Natural killer cell (primary cell): ENCODE results near the gene KIAA1958. TPM values are rescaled to one million over a fixed set of nuclear protein-coding genes. Genes with fewer than 3 reads are reported as not detected.

Source experiments
- ATAC-seq, 3 donors: fragments of 150-1000 bp in 2 of 3; fragments of 200-7000 bp in 1 of 3; cut with Tn5 transposase; 1 replicate in 1 of 3; 2 replicates in 2 of 3; pipeline ENCODE4 v1.10.0; 2021; ENCODE audit warnings: mild to moderate bottlenecking in 2 of 3, moderate library complexity in 2 of 3
- DNase-seq, 2 donors: peaks; one replicate each; pipeline versions ENCODE4 v3.0.0 to v3.0.0-alpha.2; 2013 to 2021; ENCODE audit warnings: mixed read lengths in 1 of 2
- H3K27ac ChIP-seq: one replicate; pipeline ENCODE4 v1.5.1; 2013; ENCODE audit warnings: mild to moderate bottlenecking, low read length
- H3K27me3 ChIP-seq: one replicate; pipeline ENCODE4 v1.6.1; 2013; ENCODE audit warnings: low read length; ENCODE audit not compliant: control insufficient read depth, insufficient read depth
- H3K36me3 ChIP-seq: one replicate; pipeline ENCODE4 v1.6.1; 2013; ENCODE audit warnings: low read length; ENCODE audit not compliant: control insufficient read depth, insufficient read depth
- H3K4me1 ChIP-seq: one replicate; pipeline ENCODE4 v1.6.1; 2013; ENCODE audit warnings: low read length; ENCODE audit not compliant: control insufficient read depth, insufficient read depth
- H3K4me3 ChIP-seq: one replicate; pipeline ENCODE4 v1.5.1; 2013; ENCODE audit warnings: low read length
- H3K9me3 ChIP-seq: one replicate; pipeline ENCODE4 v1.6.1; 2013; ENCODE audit warnings: low read length; ENCODE audit not compliant: control insufficient read depth, insufficient read depth
- H3K27ac Mint-ChIP-seq, 2 donors: one replicate each; pipeline ENCODE4 v1.8.0; 2022; ENCODE audit warnings: mild to moderate bottlenecking in 2 of 2, mixed read lengths in 2 of 2, moderate library complexity in 1 of 2
- H3K27me3 Mint-ChIP-seq, 2 donors: one replicate each; pipeline ENCODE4 v1.8.0; 2022; ENCODE audit warnings: low read depth in 2 of 2, mixed read lengths in 2 of 2
- H3K36me3 Mint-ChIP-seq: one replicate; pipeline ENCODE4 v1.8.0; 2022; ENCODE audit warnings: mixed read lengths
- H3K4me1 Mint-ChIP-seq, 2 donors: one replicate each; pipeline ENCODE4 v1.8.0; 2022; ENCODE audit warnings: mixed read lengths in 2 of 2
- H3K4me3 Mint-ChIP-seq: one replicate; pipeline ENCODE4 v1.8.0; 2022; ENCODE audit warnings: mild to moderate bottlenecking, moderate library complexity, mixed read lengths
- H3K9me3 Mint-ChIP-seq, 2 donors: one replicate each; pipeline ENCODE4 v1.8.0; 2022; ENCODE audit warnings: mixed read lengths in 2 of 2
- CTCF ChIP-seq: fragments of 200-600 bp; IDR thresholded peaks from one replicate; pipeline ENCODE4 v1.8.0; 2022; ENCODE audit warnings: antibody characterized with exemption
- WGBS: methylation state at CpG from one replicate; pipeline ENCODE4 v1.1.7; 2013; ENCODE audit warnings: missing lambda C conversion rate; ENCODE audit not compliant: insufficient coverage; 5-methylcytosine and 5-hydroxymethylcytosine counted together
- intact Hi-C: fragments of 100-400 bp; cut with micrococcal nuclease; formaldehyde crosslinking; loops from one replicate; pipeline ENCODE4 v1.14.2; 2022
- total RNA-seq, 4 donors: library from RNA; stranded (reverse); fragments of 120-200 nt in 1 of 4; gene quantifications; one replicate each; pipeline versions ENCODE4 v1.2.3 to v1.2.4, GENCODE V29; 2013 to 2022

KIAA1958 gene
- total RNA-seq, 3 donors from 2014 or later (not counting 1 experiment from before 2014, with no cell fraction given): 5.4 to 6.1 (median 5.5) TPM

GRCh38 chr9:112624711-112625707 is 138.4 kb downstream of the KIAA1958 start:
- TF ChIP-seq CTCF: no peak
- no peak overlapping the region for H3K27ac Mint-ChIP-seq
- WGBS: 93% methylated on average over 4 of the region's 7 CpGs
- Histone ChIP-seq H3K27me3 (no peaks in the 10 kb centered on the region), H3K27ac (no peak overlapping the region), H3K36me3 (no peaks in the 10 kb centered on the region), H3K9me3 (no peaks in the 10 kb centered on the region), H3K4me1 (no peaks in the 10 kb centered on the region), H3K4me3 (no peak overlapping the region)
- H3K4me3 Mint-ChIP-seq: no peak overlapping the region
- no peaks in the 10 kb centered on the region for H3K27me3 Mint-ChIP-seq
- H3K36me3 Mint-ChIP-seq: no peaks in the 10 kb centered on the region
- H3K4me1 Mint-ChIP-seq: no peaks in the 10 kb centered on the region
- intact Hi-C loops: no loop called here
- no peak for DNase-seq
- ATAC-seq: no peak
- no peaks in the 10 kb centered on the region for H3K9me3 Mint-ChIP-seq

GRCh38 chr9:112629671-112630485 is 143.3 kb downstream of the KIAA1958 start:
- Histone ChIP-seq H3K27ac (no peak overlapping the region), H3K9me3 (no peaks in the 10 kb centered on the region), H3K4me1 (no peaks in the 10 kb centered on the region), H3K4me3 (no peak overlapping the region), H3K27me3 (no peaks in the 10 kb centered on the region), H3K36me3 (no peaks in the 10 kb centered on the region)
- intact Hi-C loops: no loop called here
- ATAC-seq (no peak), DNase-seq (no peak)
- TF ChIP-seq CTCF: no peak
- WGBS: 94% methylated on average over 6 of the region's 6 CpGs
- no peak overlapping the region for H3K4me3 Mint-ChIP-seq
- H3K27ac Mint-ChIP-seq: no peak overlapping the region
- no peaks in the 10 kb centered on the region for H3K27me3 Mint-ChIP-seq
- no peaks in the 10 kb centered on the region for H3K9me3 Mint-ChIP-seq
- H3K4me1 Mint-ChIP-seq: no peaks in the 10 kb centered on the region
- no peaks in the 10 kb centered on the region for H3K36me3 Mint-ChIP-seq

- H3K36me3 Mint-ChIP-seq: no peaks in the 10 kb centered on the region
- intact Hi-C loops: no loop called here
- H3K27me3 Mint-ChIP-seq: no peaks in the 10 kb centered on the region
- H3K4me3 Mint-ChIP-seq: no peak overlapping the region
- Histone ChIP-seq H3K36me3 (no peaks in the 10 kb centered on the region), H3K27me3 (no peaks in the 10 kb centered on the region), H3K27ac (no peak overlapping the region), H3K4me1 (no peaks in the 10 kb centered on the region), H3K9me3 (no peaks in the 10 kb centered on the region), H3K4me3 (no peak overlapping the region)
- H3K9me3 Mint-ChIP-seq: no peaks in the 10 kb centered on the region
- TF ChIP-seq CTCF: no peak
- WGBS: 92% methylated on average over 1 of the region's 3 CpGs
- ATAC-seq: no peak
- DNase-seq: no peak
- no peaks in the 10 kb centered on the region for H3K4me1 Mint-ChIP-seq
- H3K27ac Mint-ChIP-seq: no peak overlapping the region
Measured at GRCh38 chr9:112631313-112632070, 144.9 kb downstream of the KIAA1958 start.
